ENCODE results near the gene CCNK. TPM values are rescaled to one million over a fixed set of nuclear protein-coding genes. Genes with fewer than 3 reads are reported as not detected.

CCNK gene
- total and polyA plus RNA-seq, 2 of the 13 experiments (the other 11 are each of a cell fraction or from before 2014, with no cell fraction given), result 4.9 to 9.7 TPM

GRCh38 chr14:99484106-99484505, 2.9 kb downstream of the CCNK start (continued):
- TF ChIP-seq NFKB2 (CRISPR knock-in tag; IDR thresholded peaks at IDR 0.05; ENCODE audit: borderline replicate concordance) (no peak), GMEB2 (CRISPR knock-in tag; IDR thresholded peaks at IDR 0.05; ENCODE audit: low read depth) (no peak), ZFP37 (CRISPR knock-in tag; IDR thresholded peaks at IDR 0.05; ENCODE audit: borderline replicate concordance) (no peak)

GRCh38 chr14:99497341-99497740, 16.1 kb downstream of the CCNK start:
- DNase-seq (ENCODE audit: low spot score) (no peak), ATAC-seq (no peak), FAIRE-seq (no peak)
- intact Hi-C loops (cut with micrococcal nuclease; ENCODE audit: unreplicated experiment) (no loop called here), in situ Hi-C loops (cut with HindIII; ENCODE audit: extremely low pct_ligation_motif_present, low pct_unique_long_range_greater_than_20kb) (no loop called here)
- peaks cover 14% of the 10 kb centered on the region for H3K79me2 ChIP-seq (ENCODE audit: insufficient read depth, low read length)
- ChIA-PET POLR2A (no interaction called here), CTCF (ENCODE audit: low intra/inter-chr PET ratio, low total read pairs) (no interaction called here)
- no peak overlapping the region for H3K4me2 ChIP-seq (ENCODE audit: low read depth, low read length)
- H4K20me1 ChIP-seq (ENCODE audit: insufficient read depth, low read length), result no peaks in the 10 kb centered on the region
- 98% methylated on average over 2 of the region's 2 CpGs for WGBS (ENCODE audit: low lambda C conversion rate)
- no peaks in the 10 kb centered on the region for H3K9me3 ChIP-seq (ENCODE audit: low read length)
- H2AFZ ChIP-seq (ENCODE audit: low read length), result no peak overlapping the region
- no peak overlapping the region for H3K27ac ChIP-seq (ENCODE audit: extremely low read length, insufficient read depth, low read length)
- peaks cover 14 to 87% of the 10 kb centered on the region in 2 experiments for H3K36me3 ChIP-seq (replicated peaks in 1 of 2; ENCODE audit: control insufficient read depth in 1 of 2, insufficient read depth in 2 of 2, low read length in 2 of 2)
- H3K4me1 ChIP-seq (ENCODE audit: insufficient read depth, low read length), result no peaks in the 10 kb centered on the region
- no peak overlapping the region for H3K4me3 ChIP-seq (replicated peaks in 1 of 3; ENCODE audit: insufficient read depth in 1 of 3, low read depth in 2 of 3, low read length in 3 of 3)
- no peaks in the 10 kb centered on the region for H3K27me3 ChIP-seq (ENCODE audit: control insufficient read depth in 1 of 2, insufficient read depth in 2 of 2, low read length in 2 of 2)
- no peak overlapping the region for H3K9ac ChIP-seq (ENCODE audit: insufficient read depth, low read depth, low read length)
- BruUV-seq (replicated peaks), result no TSS peak
- TF ChIP-seq KIAA2018 (CRISPR knock-in tag; IDR thresholded peaks at IDR 0.05; ENCODE audit: borderline replicate concordance), result no peak
- no peak for TF ChIP-seq HNRNPK (IDR thresholded peaks at IDR 0.05; ENCODE audit: low read depth, low read length, poor library complexity, severe bottlenecking)
- no peak for TF ChIP-seq THRA (CRISPR knock-in tag; IDR thresholded peaks at IDR 0.05; ENCODE audit: borderline replicate concordance)
- no peak for TF ChIP-seq ZNF766 (CRISPR knock-in tag; IDR thresholded peaks at IDR 0.05; ENCODE audit: borderline replicate concordance)
- no peak for TF ChIP-seq TOPORS (CRISPR knock-in tag; IDR thresholded peaks at IDR 0.05)
- TF ChIP-seq ZBTB8A (CRISPR knock-in tag; IDR thresholded peaks at IDR 0.05; ENCODE audit: borderline replicate concordance, low read depth), result no peak
- TF ChIP-seq GMEB1 (CRISPR knock-in tag; IDR thresholded peaks at IDR 0.05; ENCODE audit: borderline replicate concordance), result no peak

Measured in HepG2 (cell line).